Measurements from ENCODE around the gene C3orf20. TPM values are rescaled to one million over a fixed set of nuclear protein-coding genes. Genes with fewer than 3 reads are reported as not detected.

Gene C3orf20
- total and polyA plus RNA-seq, 2 of the 4 experiments (the other 2 are of a cell fraction), result not detected

- no peak overlapping the region for H3K4me2 ChIP-seq (ENCODE audit: low read depth, low read length)
- no peak overlapping the region for H3K9ac ChIP-seq (ENCODE audit: low read depth, low read length)
- BruUV-seq (replicated peaks), result no TSS peak
- ATAC-seq (ENCODE audit: low read depth) (peak; percentile 73), DNase-seq (peak; percentile 76)
- no peak overlapping the region for H2BK15ac ChIP-seq (ENCODE audit: low read depth, low read length)
- H3K23ac ChIP-seq (ENCODE audit: low read depth, low read length), result no peak overlapping the region
- H3K9me3 ChIP-seq (ENCODE audit: control insufficient read depth, insufficient read depth, low read length), result no peaks in the 10 kb centered on the region
- peak overlapping the region; percentile 20; the same call in 1 of the 2 replicates for H2BK20ac ChIP-seq (ENCODE audit: low read depth, low read length)
- H2AFZ ChIP-seq (replicated peaks; ENCODE audit: low read length, poor library complexity), result peak overlapping the region; percentile 58
- H2BK5ac ChIP-seq (ENCODE audit: low read depth, low read length, poor library complexity, severe bottlenecking), result no peak overlapping the region
- H4K91ac ChIP-seq (ENCODE audit: insufficient read depth, low read depth, low read length), result no peak overlapping the region
- H3K56ac ChIP-seq (ENCODE audit: extremely low read depth, insufficient read depth, low read length), result no peak overlapping the region
- no peak overlapping the region for H4K5ac ChIP-seq (ENCODE audit: low read depth, low read length)
- no peaks in the 10 kb centered on the region for H3K4me1 ChIP-seq (ENCODE audit: control insufficient read depth, insufficient read depth, low read length)
- H2AK5ac ChIP-seq (ENCODE audit: low read depth, low read length), result no peak overlapping the region
- H3K14ac ChIP-seq (replicated peaks; ENCODE audit: low read depth, low read length), result no peak overlapping the region
- no peaks in the 10 kb centered on the region; the same call in 1 of the 2 replicates for H3K9me1 ChIP-seq (ENCODE audit: insufficient read depth, low read length)
- peaks cover 2% of the 10 kb centered on the region; the same call in 1 of the 2 replicates for H3K27me3 ChIP-seq (ENCODE audit: control insufficient read depth, insufficient read depth, low read length)
- H3K27ac ChIP-seq (ENCODE audit: insufficient read depth, low read length), result no peak overlapping the region
- peak; percentile 39; the same call in 1 of the 2 replicates for TF ChIP-seq FOS (IDR thresholded peaks at IDR 0.05; ENCODE audit: low read depth, low read length)
- no peak for TF ChIP-seq CHD1 (IDR thresholded peaks at IDR 0.05; ENCODE audit: low read depth, low read length)
- no peak overlapping the region for H3K4ac ChIP-seq (ENCODE audit: low read depth, low read length)
- H3K18ac ChIP-seq (ENCODE audit: low read depth, low read length), result no peak overlapping the region
- no peaks in the 10 kb centered on the region for H3K36me3 ChIP-seq (ENCODE audit: control insufficient read depth, insufficient read depth, low read length)
- in situ Hi-C loops (cut with MboI; ENCODE audit: low sequenced_read_pairs), result no loop called here
- H3K79me1 ChIP-seq (ENCODE audit: low read depth in 1 of 2, low read length in 2 of 2), result no peaks in the 10 kb centered on the region
- POLR2A ChIA-PET (ENCODE audit: unreplicated experiment), result no interaction called here
- dilution Hi-C loops (cut with HindIII; ENCODE audit: low sequenced_read_pairs, unreplicated experiment), result no loop called here
- intact Hi-C loops (cut with micrococcal nuclease), result no loop called here
- H3K4me3 ChIP-seq (ENCODE audit: insufficient read depth, low read depth, low read length), result no peak overlapping the region
- H4K8ac ChIP-seq (ENCODE audit: low read depth in 2 of 2, low read length in 2 of 2), result peak overlapping the region in 1 of 2 experiments; percentile 56; a peak in 2 of 4 replicates
- CTCF ChIA-PET, result no interaction called here
- H2BK120ac ChIP-seq (ENCODE audit: low read depth, low read length), result peak overlapping the region; percentile 48; the same call in 1 of the 2 replicates
- WGBS, 2 experiments (ENCODE audit: extremely low coverage in 2 of 2, insufficient read length in 1 of 2), result no CpG with 5 or more reads among the region's 4 CpGs
- no peaks in the 10 kb centered on the region for H4K20me1 ChIP-seq (ENCODE audit: insufficient read depth, low read length)
- H2AK9ac ChIP-seq (replicated peaks; ENCODE audit: low read depth, low read length, poor library complexity), result no peak overlapping the region
Measured at GRCh38 chr3:14634763-14635400, 40.1 kb upstream of the C3orf20 start.
